IPS DF 4.7 (cell line): ENCODE results near the gene NAPG.
"Not testable (repeated sequence)": the region's sequence is repeated elsewhere in the genome, so short reads cannot be mapped to it uniquely, and the experiment has no call there.

Experiments used
- DNase-seq: peaks from one replicate; pipeline ENCODE4 v3.0.0-alpha.2; 2013; ENCODE audit warnings: low spot score; ENCODE audit errors: extremely low read depth

The NAPG gene

GRCh38 chr18:10546557-10547300 lies 20.9 kb downstream of the NAPG start:
- no peak for DNase-seq

GRCh38 chr18:10552226-10552625 lies 26.4 kb downstream of the NAPG start:
- no peak for DNase-seq

- not testable (repeated sequence) for DNase-seq
Measured at GRCh38 chr18:10556251-10556650, 30.4 kb downstream of the NAPG start.

- no peak for DNase-seq
Measured at GRCh38 chr18:10557085-10557677, 31.4 kb downstream of the NAPG start.

GRCh38 chr18:10558243-10558966 lies 32.6 kb downstream of the NAPG start:
- no peak for DNase-seq

DNA sequence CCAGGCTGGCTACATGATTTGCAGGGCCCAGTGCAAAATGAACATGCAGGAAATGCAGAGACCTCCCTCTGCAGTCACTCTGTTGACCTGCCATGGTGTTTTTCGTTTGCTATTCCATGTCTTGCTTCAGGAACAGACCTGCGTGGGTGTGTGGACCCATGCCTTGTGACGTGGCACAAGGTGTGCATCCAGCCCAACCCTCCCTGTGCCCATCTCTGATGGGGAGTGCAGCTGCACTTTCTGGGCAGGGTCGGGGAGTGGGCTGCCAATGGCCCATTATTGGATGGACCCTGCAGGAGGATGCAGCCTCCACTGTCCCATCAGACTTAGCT lies 33.1 kb downstream of the NAPG start:
- no peak for DNase-seq

- DNase-seq, result no peak
Measured at GRCh38 chr18:10559553-10560451, 34.0 kb downstream of the NAPG start.

DNA sequence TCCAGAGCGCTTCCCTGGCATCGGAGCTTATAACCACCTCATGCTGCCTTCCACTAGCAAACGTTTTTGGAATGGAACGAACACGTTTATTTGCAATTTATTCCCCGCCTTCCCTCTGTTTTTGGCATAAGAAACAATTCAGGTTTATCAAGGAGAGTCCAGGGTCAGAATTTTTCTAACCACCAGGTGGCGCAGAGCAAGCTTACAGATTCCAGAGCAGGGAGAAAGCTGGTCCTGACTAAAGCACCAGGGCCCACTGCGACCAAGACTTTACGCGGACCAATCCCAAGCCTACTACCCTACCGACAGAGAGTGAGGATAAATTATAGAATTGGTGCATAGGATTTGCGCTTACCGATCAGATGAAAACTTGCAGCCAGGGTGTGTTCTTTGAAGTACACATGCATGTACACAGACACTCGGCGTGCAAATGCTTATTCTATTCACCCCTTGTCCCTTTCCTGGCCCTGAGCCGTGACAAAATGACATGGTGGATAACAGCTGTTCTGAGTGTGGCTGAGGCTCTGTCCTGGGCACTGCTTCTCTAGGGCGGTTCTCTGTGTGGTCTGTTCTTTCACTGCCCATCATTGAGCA lies 34.7 kb downstream of the NAPG start:
- peak; percentile 36 for DNase-seq

GRCh38 chr18:10562773-10563160 lies 36.9 kb downstream of the NAPG start:
- no peak for DNase-seq

DNA sequence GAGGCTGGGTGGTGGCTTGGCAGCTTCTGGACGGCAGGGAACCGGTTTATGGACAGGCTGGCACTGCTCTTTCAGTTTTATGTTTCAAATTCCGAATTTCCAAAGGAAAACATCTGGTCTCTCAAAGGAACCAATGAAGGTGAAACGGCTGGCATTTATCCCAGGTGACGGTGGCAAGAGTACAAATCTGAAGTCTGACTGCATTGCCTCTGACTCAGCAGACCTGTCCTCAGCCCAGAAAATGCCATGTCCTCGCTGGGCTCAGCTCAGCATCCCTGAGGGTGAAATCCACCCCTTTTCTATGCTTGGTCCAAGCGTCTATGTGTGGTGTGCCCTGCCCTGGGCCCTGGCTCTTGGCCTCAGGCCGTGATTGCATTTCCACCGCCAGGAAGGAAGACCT lies 38.1 kb downstream of the NAPG start:
- no peak for DNase-seq

- DNase-seq, result no peak
Measured at GRCh38 chr18:10564975-10565773, 39.3 kb downstream of the NAPG start.

- no peak for DNase-seq
Measured at GRCh38 chr18:10565835-10566234, 40.0 kb downstream of the NAPG start.

DNA sequence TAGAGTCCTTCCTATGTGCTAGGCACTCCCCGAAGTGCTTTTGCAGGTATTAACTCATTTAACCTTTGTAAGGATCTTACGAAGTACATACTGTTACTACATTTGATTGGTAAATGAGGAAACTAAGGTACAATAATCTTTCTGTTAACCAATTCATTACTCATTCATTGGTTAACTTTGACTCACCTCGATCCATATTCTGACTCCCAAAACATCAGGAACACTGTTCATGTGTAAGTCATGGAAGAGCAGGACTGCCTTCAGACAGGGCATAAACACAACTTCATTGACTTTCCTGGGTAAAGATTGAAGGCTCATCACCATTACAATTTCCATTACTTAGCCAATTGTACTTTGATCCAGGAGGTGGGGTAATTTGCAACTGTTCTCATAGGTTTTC lies 40.6 kb downstream of the NAPG start:
- no peak for DNase-seq

DNA sequence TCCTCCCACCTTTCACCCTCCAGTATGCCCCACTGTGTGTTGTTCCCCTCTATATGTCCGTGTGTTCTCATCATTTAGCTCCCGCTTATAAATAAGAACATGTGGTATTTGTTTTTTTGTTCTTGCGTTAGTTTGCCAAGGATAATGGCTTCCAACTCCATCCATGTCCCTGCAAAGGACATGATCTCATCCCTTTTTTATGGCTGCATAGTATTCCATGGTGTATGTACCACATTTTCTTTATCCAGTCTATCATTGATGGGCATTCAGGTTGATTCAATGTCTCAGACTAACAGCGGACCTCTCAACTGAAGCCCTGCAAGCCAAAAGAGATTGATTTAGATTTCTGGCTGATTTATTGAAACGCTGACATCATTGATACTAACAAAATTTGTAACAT lies 44.1 kb downstream of the NAPG start:
- DNase-seq, result not testable (repeated sequence)

- no peak for DNase-seq
Measured at GRCh38 chr18:10570622-10571021, 44.8 kb downstream of the NAPG start.

DNA sequence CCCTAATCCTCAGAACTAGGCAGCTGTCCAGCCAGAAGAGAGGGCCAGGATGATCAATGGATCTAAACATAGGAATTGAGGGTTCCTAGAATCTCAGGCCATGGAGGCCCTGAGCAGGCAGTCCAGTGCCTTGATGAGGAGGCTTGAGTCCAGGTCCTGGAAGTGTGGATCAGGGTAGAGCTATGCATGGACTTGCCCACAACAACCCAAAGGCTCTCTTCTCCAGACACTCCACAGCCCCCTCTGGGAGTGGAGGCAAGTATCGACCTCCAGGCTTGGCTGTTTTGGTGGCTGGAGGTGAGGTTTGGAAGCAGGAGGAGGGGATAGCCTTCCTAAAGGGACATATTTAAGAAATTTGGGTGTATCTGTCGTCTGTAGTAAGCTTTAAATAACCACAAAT lies 45.7 kb downstream of the NAPG start:
- DNase-seq, result no peak

- not testable (repeated sequence) for DNase-seq
Measured at GRCh38 chr18:10573261-10573660, 47.4 kb downstream of the NAPG start.

- not testable (repeated sequence) for DNase-seq
Measured at GRCh38 chr18:10574412-10574811, 48.6 kb downstream of the NAPG start.

DNA sequence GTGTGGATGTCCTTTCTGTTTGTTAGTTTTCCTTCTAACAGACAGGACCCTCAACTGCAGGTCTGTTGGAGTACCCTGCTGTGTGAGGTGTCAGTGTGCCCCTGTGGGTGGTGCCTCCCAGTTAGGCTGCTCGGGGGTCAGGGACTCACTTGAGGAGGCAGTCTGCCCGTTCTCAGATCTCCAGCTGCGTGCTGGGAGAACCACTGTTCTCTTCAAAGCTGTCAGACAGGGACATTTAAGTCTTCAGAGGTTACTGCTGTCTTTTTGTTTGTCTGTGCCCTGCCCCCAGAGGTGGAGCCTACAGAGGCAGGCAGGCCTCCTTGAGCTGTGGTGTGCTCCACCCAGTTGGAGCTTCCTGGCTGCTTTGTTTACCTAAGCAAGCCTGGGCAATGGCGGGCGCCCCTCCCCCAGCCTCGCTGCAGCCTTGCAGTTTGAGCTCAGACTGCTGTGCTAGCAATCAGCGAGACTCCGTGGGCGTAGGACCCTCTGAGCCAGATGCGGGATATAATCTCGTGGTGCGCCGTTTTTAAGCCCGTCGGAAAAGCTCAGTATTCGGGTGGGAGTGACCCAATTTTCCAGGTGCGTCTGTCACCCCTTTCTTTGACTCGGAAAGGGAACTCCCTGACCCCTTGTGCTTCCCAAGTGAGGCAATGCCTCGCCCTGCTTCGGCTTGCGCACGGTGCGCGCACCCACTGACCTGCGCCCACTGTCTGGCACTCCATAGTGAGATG lies 52.2 kb downstream of the NAPG start:
- not testable (repeated sequence) for DNase-seq

DNA sequence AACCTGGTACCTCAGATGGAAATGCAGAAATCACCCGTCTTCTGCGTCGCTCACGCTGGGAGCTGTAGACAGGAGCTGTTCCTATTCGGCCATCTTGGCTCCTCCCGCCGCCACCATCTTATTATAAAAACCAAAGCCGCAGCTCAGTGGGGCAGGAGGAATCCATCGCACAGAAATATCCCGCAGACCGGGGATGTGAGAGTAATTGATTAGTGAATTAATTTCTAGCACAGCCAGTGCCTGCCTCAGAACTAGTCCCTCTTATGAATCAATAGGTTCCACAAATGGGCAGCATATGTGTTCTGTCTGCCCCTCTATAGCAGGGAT lies 52.7 kb downstream of the NAPG start:
- DNase-seq, result not testable (repeated sequence)
